Measurements from ENCODE around the gene LPP. TPM values are rescaled to one million over a fixed set of nuclear protein-coding genes. Genes with fewer than 3 reads are reported as not detected.

The LPP gene
- total and polyA plus RNA-seq, 9 donors: 15.9 to 280 (median 134) TPM

- TF ChIP-seq POLR2A (IDR thresholded peaks at IDR 0.05) (no peak), CTCF (IDR thresholded peaks at IDR 0.05) (no peak), EP300 (IDR thresholded peaks at IDR 0.05) (no peak)
- peaks cover 10% of the 10 kb centered on the region for H3K4me1 ChIP-seq (ENCODE audit: insufficient read depth)
- no peak for DNase-seq
- no peak overlapping the region for H3K4me3 ChIP-seq
- intact Hi-C loops (cut with DNase I): no loop called here
- 48 to 92% (median 63%) methylated on average over 2 of the region's 2 CpGs for WGBS, 3 donors
- no peaks in the 10 kb centered on the region for H3K36me3 ChIP-seq
- H3K9me3 ChIP-seq: no peaks in the 10 kb centered on the region
- H3K27me3 ChIP-seq: no peaks in the 10 kb centered on the region
- H3K27ac ChIP-seq: no peak overlapping the region
Observed at GRCh38 chr3:188400494-188401243, 246.7 kb downstream of the LPP start.

- no peak overlapping the region for H3K27ac ChIP-seq
- WGBS, 3 donors: 63 to 95% (median 68%) methylated on average over 3 of the region's 3 CpGs
- no peak for DNase-seq
- no peaks in the 10 kb centered on the region for H3K36me3 ChIP-seq
- intact Hi-C loops (cut with DNase I): no loop called here
- H3K4me1 ChIP-seq (ENCODE audit: insufficient read depth): peaks cover 10% of the 10 kb centered on the region
- H3K4me3 ChIP-seq: no peak overlapping the region
- no peaks in the 10 kb centered on the region for H3K9me3 ChIP-seq
- TF ChIP-seq EP300 (IDR thresholded peaks at IDR 0.05) (no peak), POLR2A (IDR thresholded peaks at IDR 0.05) (no peak), CTCF (IDR thresholded peaks at IDR 0.05) (no peak)
- no peaks in the 10 kb centered on the region for H3K27me3 ChIP-seq
Observed at GRCh38 chr3:188401244-188401993, 247.5 kb downstream of the LPP start.

- no peak for DNase-seq
- intact Hi-C loops (cut with DNase I): no loop called here
- Histone ChIP-seq H3K9me3 (no peaks in the 10 kb centered on the region), H3K4me1 (ENCODE audit: insufficient read depth) (peaks cover 9% of the 10 kb centered on the region), H3K4me3 (no peak overlapping the region), H3K27ac (no peak overlapping the region), H3K36me3 (no peaks in the 10 kb centered on the region), H3K27me3 (no peaks in the 10 kb centered on the region)
- no peak for TF ChIP-seq EP300 (IDR thresholded peaks at IDR 0.05)
- no peak for TF ChIP-seq POLR2A (IDR thresholded peaks at IDR 0.05)
- no peak for TF ChIP-seq CTCF (IDR thresholded peaks at IDR 0.05)
Observed at GRCh38 chr3:188402229-188402628, 248.3 kb downstream of the LPP start.

GRCh38 chr3:188403404-188403803 lies 249.4 kb downstream of the LPP start:
- DNase-seq: no peak
- Histone ChIP-seq H3K36me3 (no peaks in the 10 kb centered on the region), H3K27ac (no peak overlapping the region), H3K4me1 (ENCODE audit: insufficient read depth) (peaks cover 4% of the 10 kb centered on the region), H3K4me3 (no peak overlapping the region), H3K27me3 (no peaks in the 10 kb centered on the region), H3K9me3 (no peaks in the 10 kb centered on the region)
- intact Hi-C loops (cut with DNase I): no loop called here
- TF ChIP-seq EP300 (IDR thresholded peaks at IDR 0.05) (no peak), CTCF (IDR thresholded peaks at IDR 0.05) (no peak), POLR2A (IDR thresholded peaks at IDR 0.05) (no peak)
- WGBS, 3 donors: 36 to 52% (median 51%) methylated on average over 1 of the region's 1 CpG

Measured in ovary (tissue), 9 donors.